H7 (cell line): ENCODE results near the gene CRACDL. TPM values are rescaled to one million over a fixed set of nuclear protein-coding genes. Genes with fewer than 3 reads are reported as not detected.
A peak's percentile ranks its signal among the peaks of the same experiment; 100 is the strongest.

Experiments used
- DNase-seq: peaks from one replicate; pipeline ENCODE4 v3.0.0; 2012
- H3K27me3 ChIP-seq: 2 replicates; pipeline ENCODE4 v1.6.0; 2011; ENCODE audit warnings: mild to moderate bottlenecking, low read length; ENCODE audit not compliant: control insufficient read depth, insufficient read depth
- H3K36me3 ChIP-seq: replicated peaks from 2 replicates; pipeline ENCODE4 v1.5.1; 2011; ENCODE audit warnings: low read length; ENCODE audit not compliant: control insufficient read depth, insufficient read depth
- H3K4me3 ChIP-seq: 2 replicates; pipeline ENCODE4 v1.5.1; 2011; ENCODE audit warnings: low read depth, mild to moderate bottlenecking, control low read depth, low read length, moderate library complexity; ENCODE audit not compliant: insufficient read depth
- total RNA-seq: library from RNA; depleted of rRNA; stranded (reverse); fragments of >200 nt; shearing (Covaris generic); gene quantifications from 2 replicates; pipeline ENCODE4 v1.2.3, GENCODE V29; 2014; rRNA removed

Gene CRACDL
- total RNA-seq = 0.04 and 0.24 TPM in 2 replicates

GRCh38 chr2:98935777-98936352 lies at the start of gene CRACDL:
Gene CRACDL (minus strand): TSS chr2:98936225. CDS start chr2:98846800, 89,425 bp downstream.
- peak; percentile 86 for DNase-seq
- Histone ChIP-seq H3K36me3 (no peaks in the 10 kb centered on the region), H3K4me3 (peak within 1 kb of the TSS; percentile 43), H3K27me3 (peaks cover 43% of the 10 kb centered on the region)

GRCh38 chr2:98975611-98976010 lies 39.6 kb upstream of the CRACDL start:
- no peaks in the 10 kb centered on the region for H3K36me3 ChIP-seq
- no peak overlapping the region for H3K4me3 ChIP-seq
- DNase-seq = no peak
- no peaks in the 10 kb centered on the region for H3K27me3 ChIP-seq

- H3K36me3 ChIP-seq = no peaks in the 10 kb centered on the region
- H3K27me3 ChIP-seq = no peaks in the 10 kb centered on the region
- DNase-seq = no peak
- no peak overlapping the region for H3K4me3 ChIP-seq
Observed at GRCh38 chr2:98972582-98973167, 36.6 kb upstream of the CRACDL start.

GRCh38 chr2:98959810-98960507 lies 23.9 kb upstream of the CRACDL start:
- DNase-seq = no peak
- H3K36me3 ChIP-seq = no peaks in the 10 kb centered on the region

GRCh38 chr2:98952966-98953365 lies 16.9 kb upstream of the CRACDL start:
- DNase-seq = no peak
- Histone ChIP-seq H3K36me3 (no peaks in the 10 kb centered on the region), H3K27me3 (no peaks in the 10 kb centered on the region), H3K4me3 (no peak overlapping the region)

More at GRCh38 chr2:98959810-98960507, 23.9 kb upstream of the CRACDL start:
- Histone ChIP-seq H3K4me3 (no peak overlapping the region), H3K27me3 (no peaks in the 10 kb centered on the region)

- Histone ChIP-seq H3K36me3 (no peaks in the 10 kb centered on the region), H3K4me3 (no peak overlapping the region), H3K27me3 (no peaks in the 10 kb centered on the region)
- DNase-seq = no peak
Observed at GRCh38 chr2:98948956-98949739, 13.1 kb upstream of the CRACDL start.

GRCh38 chr2:98947554-98947953 lies 11.5 kb upstream of the CRACDL start:
- Histone ChIP-seq H3K4me3 (no peak overlapping the region), H3K27me3 (no peaks in the 10 kb centered on the region), H3K36me3 (no peaks in the 10 kb centered on the region)
- DNase-seq = no peak

GRCh38 chr2:98946855-98947254 lies 10.8 kb upstream of the CRACDL start:
- Histone ChIP-seq H3K36me3 (no peaks in the 10 kb centered on the region), H3K27me3 (no peaks in the 10 kb centered on the region), H3K4me3 (no peak overlapping the region)
- no peak for DNase-seq

- DNase-seq = no peak
- no peaks in the 10 kb centered on the region for H3K27me3 ChIP-seq
- H3K4me3 ChIP-seq = no peak overlapping the region
- H3K36me3 ChIP-seq = no peaks in the 10 kb centered on the region
Observed at GRCh38 chr2:98944775-98945174, 8.8 kb upstream of the CRACDL start.

- H3K27me3 ChIP-seq = peaks cover 39% of the 10 kb centered on the region
- no peaks in the 10 kb centered on the region for H3K36me3 ChIP-seq
- DNase-seq = no peak
- H3K4me3 ChIP-seq = no peak overlapping the region
Observed at GRCh38 chr2:98940102-98940501, 4.1 kb upstream of the CRACDL start.

GRCh38 chr2:98937906-98938305 lies 1.9 kb upstream of the CRACDL start:
- peak; percentile 27 for DNase-seq
- no peak overlapping the region for H3K4me3 ChIP-seq
- H3K27me3 ChIP-seq = peaks cover 43% of the 10 kb centered on the region
- no peaks in the 10 kb centered on the region for H3K36me3 ChIP-seq

GRCh38 chr2:98936353-98937351 lies 627 bp upstream of the CRACDL start:
- H3K4me3 ChIP-seq = peak overlapping the region; percentile 43
- DNase-seq = peak; percentile 88
- peaks cover 43% of the 10 kb centered on the region for H3K27me3 ChIP-seq
- no peaks in the 10 kb centered on the region for H3K36me3 ChIP-seq

GRCh38 chr2:98935111-98935770 lies 784 bp downstream of the CRACDL start:
- Histone ChIP-seq H3K27me3 (peaks cover 43% of the 10 kb centered on the region), H3K4me3 (peak overlapping the region; percentile 43), H3K36me3 (no peaks in the 10 kb centered on the region)
- DNase-seq = peak; percentile 25
